ENCODE data around the gene P2RY14. TPM values are rescaled to one million over a fixed set of nuclear protein-coding genes. Genes with fewer than 3 reads are reported as not detected.

Gene P2RY14
- total and polyA plus RNA-seq, 2 donors (not counting 3 experiments of a cell fraction or from before 2014, with no cell fraction given) = not detected

- H3K9me3 ChIP-seq (replicated peaks; ENCODE audit: control insufficient read depth, insufficient read depth, low read length) = no peaks in the 10 kb centered on the region
- no peaks in the 10 kb centered on the region for H3K79me2 ChIP-seq (ENCODE audit: control insufficient read depth, insufficient read depth, low read length)
- CTCF ChIA-PET = interaction anchor here (0.9 kb wide), 1 partner anchor 9 kb away, joined by 3 read pairs; no protein-coding TSS in a partner anchor
- FAIRE-seq (no peak), DNase-seq (ENCODE audit: low read depth, low spot score) (no peak)
- dilution Hi-C loops (cut with MboI; ENCODE audit: extremely low pct_ligation_motif_present, low sequenced_read_pairs) (no loop called here), intact Hi-C loops (cut with micrococcal nuclease) (no loop called here)
- H3K9ac ChIP-seq (replicated peaks; ENCODE audit: extremely low read depth, insufficient read depth, low read length) = no peak overlapping the region
- no peak overlapping the region for H3K4me3 ChIP-seq (replicated peaks in 1 of 3; ENCODE audit: insufficient read depth in 1 of 3, low read depth in 1 of 3, low read length in 3 of 3)
- H2AFZ ChIP-seq (ENCODE audit: low read depth, low read length) = no peak overlapping the region
- POLR2A ChIA-PET = no interaction called here
- H3K4me2 ChIP-seq (ENCODE audit: insufficient read depth, low read length) = no peak overlapping the region
- H3K27ac ChIP-seq (ENCODE audit: insufficient read depth, low read depth, low read length) = no peak overlapping the region
- H3K27me3 ChIP-seq (ENCODE audit: control insufficient read depth in 2 of 2, insufficient read depth in 2 of 2, low read length in 2 of 2) = no peaks in the 10 kb centered on the region
- TF ChIP-seq MAX (IDR thresholded peaks at IDR 0.05; ENCODE audit: insufficient read depth, insufficient read length) (no peak), GATA2 (IDR thresholded peaks at IDR 0.05; ENCODE audit: insufficient read depth, insufficient read length, low read depth, low read length) (no peak), EZH2 (IDR thresholded peaks at IDR 0.05; ENCODE audit: borderline replicate concordance, low read depth, low read length, severe bottlenecking) (no peak), MYC (IDR thresholded peaks at IDR 0.05; ENCODE audit: low read depth, low read length) (no peak), CTCF (IDR thresholded peaks at IDR 0.05; ENCODE audit: extremely low read depth in 1 of 2, insufficient read depth in 1 of 2, low read depth in 1 of 2, low read length in 2 of 2) (no peak), POLR2AphosphoS5 (IDR thresholded peaks at IDR 0.05; ENCODE audit: insufficient read depth, low read depth, low read length) (no peak)
- no TSS peak for BruUV-seq (replicated peaks)
- H3K4me1 ChIP-seq (ENCODE audit: control insufficient read depth, extremely low read depth, insufficient read depth, low read length) = no peaks in the 10 kb centered on the region
- H3K36me3 ChIP-seq (ENCODE audit: control insufficient read depth in 2 of 2, extremely low read depth in 1 of 2, insufficient read depth in 2 of 2, low read length in 2 of 2) = no peaks in the 10 kb centered on the region
- H3K9me1 ChIP-seq (replicated peaks; ENCODE audit: control insufficient read depth, extremely low read depth, insufficient read depth, low read length) = no peaks in the 10 kb centered on the region
- no peaks in the 10 kb centered on the region for H4K20me1 ChIP-seq (replicated peaks; ENCODE audit: control insufficient read depth, extremely low read depth, insufficient read depth, low read length)
Observed at GRCh38 chr3:151200586-151200985, 77.8 kb downstream of the P2RY14 start.

All from endothelial cell of umbilical vein (primary cell).